ENCODE data around the gene MGAT5B. TPM values are rescaled to one million over a fixed set of nuclear protein-coding genes. Genes with fewer than 3 reads are reported as not detected.

Gene MGAT5B
- total and polyA plus RNA-seq, 2 donors (not counting 1 experiment from before 2014, with no cell fraction given): 0.15 to 37.8 TPM

GRCh38 chr17:76940295-76940694 lies 72.1 kb downstream of the MGAT5B start:
- peaks cover 8% of the 10 kb centered on the region for H3K27me3 Mint-ChIP-seq
- WGBS (ENCODE audit: insufficient coverage): 91% methylated on average over 7 of the region's 14 CpGs
- no peak overlapping the region for H3K4me3 Mint-ChIP-seq
- Histone ChIP-seq H3K27me3 (replicated peaks in 1 of 4; ENCODE audit: control extremely low read depth in 1 of 4, control insufficient read depth in 3 of 4, insufficient read depth in 4 of 4, low read length in 3 of 4) (peaks cover 0 to 7% (median 1%) of the 10 kb centered on the region in 4 experiments), H3K79me2 (ENCODE audit: control insufficient read depth, insufficient read depth, low read length) (no peaks in the 10 kb centered on the region), H3K27ac (ENCODE audit: low read length in 2 of 2) (no peak overlapping the region), H3K4me3 (ENCODE audit: control extremely low read depth in 1 of 5, extremely low read depth in 1 of 5, insufficient read depth in 1 of 5, low read depth in 2 of 5, low read length in 4 of 5) (no peak overlapping the region), H4K20me1 (ENCODE audit: control insufficient read depth, insufficient read depth, low read length, poor library complexity, severe bottlenecking) (no peaks in the 10 kb centered on the region), H3K4me1 (ENCODE audit: control insufficient read depth in 2 of 2, insufficient read depth in 2 of 2, low read length in 2 of 2) (no peaks in the 10 kb centered on the region), H3K9ac (ENCODE audit: low read length) (no peak overlapping the region), H3K9me3 (ENCODE audit: control extremely low read depth in 1 of 3, control insufficient read depth in 2 of 3, insufficient read depth in 1 of 3, low read length in 2 of 3) (peaks cover 0 to 10% (median 0%) of the 10 kb centered on the region in 3 donors), H3K4me2 (replicated peaks; ENCODE audit: low read depth, low read length, poor library complexity, severe bottlenecking) (no peak overlapping the region), H3K36me3 (replicated peaks in 1 of 2; ENCODE audit: control extremely low read depth in 1 of 2, control insufficient read depth in 1 of 2, extremely low read depth in 1 of 2, insufficient read depth in 2 of 2, low read length in 1 of 2) (no peaks in the 10 kb centered on the region), H2AFZ (ENCODE audit: insufficient read depth, low read depth, low read length, poor library complexity, severe bottlenecking) (no peak overlapping the region)
- ChIA-PET CTCF (no interaction called here), POLR2A (no interaction called here)
- no peak overlapping the region for H3K27ac Mint-ChIP-seq
- intact Hi-C loops (cut with micrococcal nuclease): no loop called here
- no peak for TF ChIP-seq CTCF (IDR thresholded peaks at IDR 0.05)
- no peak for TF ChIP-seq EZH2 (IDR thresholded peaks at IDR 0.05; ENCODE audit: borderline replicate concordance, insufficient read depth, low read depth, low read length, poor library complexity, severe bottlenecking)
- H3K9me3 Mint-ChIP-seq (ENCODE audit: insufficient read depth): no peaks in the 10 kb centered on the region
- ATAC-seq (ENCODE audit: low read depth) (no peak), DNase-seq (no peak)
- H3K4me1 Mint-ChIP-seq: no peaks in the 10 kb centered on the region

- Mint-ChIP-seq H3K27ac (no peak overlapping the region), H3K27me3 (peaks cover 8% of the 10 kb centered on the region), H3K9me3 (ENCODE audit: insufficient read depth) (no peaks in the 10 kb centered on the region), H3K4me1 (no peaks in the 10 kb centered on the region), H3K4me3 (no peak overlapping the region)
- intact Hi-C loops (cut with micrococcal nuclease): no loop called here
- Histone ChIP-seq H3K4me3 (ENCODE audit: control extremely low read depth in 1 of 5, extremely low read depth in 1 of 5, insufficient read depth in 1 of 5, low read depth in 2 of 5, low read length in 4 of 5) (no peak overlapping the region), H2AFZ (ENCODE audit: insufficient read depth, low read depth, low read length, poor library complexity, severe bottlenecking) (no peak overlapping the region), H4K20me1 (ENCODE audit: control insufficient read depth, insufficient read depth, low read length, poor library complexity, severe bottlenecking) (no peaks in the 10 kb centered on the region), H3K4me1 (ENCODE audit: control insufficient read depth in 2 of 2, insufficient read depth in 2 of 2, low read length in 2 of 2) (no peaks in the 10 kb centered on the region), H3K9me3 (ENCODE audit: control extremely low read depth in 1 of 3, control insufficient read depth in 2 of 3, insufficient read depth in 1 of 3, low read length in 2 of 3) (peaks cover 0 to 10% (median 0%) of the 10 kb centered on the region in 3 donors), H3K27ac (ENCODE audit: low read length in 2 of 2) (no peak overlapping the region), H3K27me3 (replicated peaks in 1 of 4; ENCODE audit: control extremely low read depth in 1 of 4, control insufficient read depth in 3 of 4, insufficient read depth in 4 of 4, low read length in 3 of 4) (peaks cover 0 to 7% (median 1%) of the 10 kb centered on the region in 4 experiments), H3K4me2 (replicated peaks; ENCODE audit: low read depth, low read length, poor library complexity, severe bottlenecking) (no peak overlapping the region), H3K9ac (ENCODE audit: low read length) (no peak overlapping the region), H3K36me3 (replicated peaks in 1 of 2; ENCODE audit: control extremely low read depth in 1 of 2, control insufficient read depth in 1 of 2, extremely low read depth in 1 of 2, insufficient read depth in 2 of 2, low read length in 1 of 2) (no peaks in the 10 kb centered on the region), H3K79me2 (ENCODE audit: control insufficient read depth, insufficient read depth, low read length) (no peaks in the 10 kb centered on the region)
- DNase-seq (no peak), ATAC-seq (ENCODE audit: low read depth) (no peak)
- no peak for TF ChIP-seq EZH2 (IDR thresholded peaks at IDR 0.05; ENCODE audit: borderline replicate concordance, insufficient read depth, low read depth, low read length, poor library complexity, severe bottlenecking)
- no peak for TF ChIP-seq CTCF (IDR thresholded peaks at IDR 0.05)
- ChIA-PET POLR2A (no interaction called here), CTCF (no interaction called here)
- WGBS (ENCODE audit: insufficient coverage): 93% methylated on average over 12 of the region's 13 CpGs
These were observed 72.6 kb downstream of the MGAT5B start for GRCh38 chr17:76940738-76941350.

All from B cell (primary cell).